Endothelial cell of umbilical vein (primary cell): ENCODE results near the gene RPL39L. TPM values are rescaled to one million over a fixed set of nuclear protein-coding genes. Genes with fewer than 3 reads are reported as not detected.

Experiments
- BruUV-seq: library from RNA; stranded (reverse); fragments of 400-500 nt; replicated peaks from 2 replicates; lab custom pipeline; 2021; lab: Mats Ljungman, UMichigan
- CTCF ChIA-PET: fragments of 300-600, 350-600 bp; sonication (Branson Sonifier 250); formaldehyde crosslinking; loops from one replicate; lab custom pipeline; 2021; ENCODE audit warnings: antibody characterized with exemption, inconsistent platforms; lab: Charles Lee
- POLR2A ChIA-PET: fragments of 300-600, 350-600 bp; sonication (Branson Sonifier 250); formaldehyde crosslinking; loops from one replicate; lab custom pipeline; 2021; ENCODE audit warnings: antibody characterized with exemption, inconsistent platforms; lab: Charles Lee
- DNase-seq: peaks from one replicate; pipeline ENCODE4 v3.0.0-alpha.2; 2011; ENCODE audit warnings: low read depth, low spot score
- FAIRE-seq: peaks from 2 replicates; lab custom pipeline; 2011; peaks lifted over from hg19 to GRCh38; lab: Jason Lieb, UNC
- H2AFZ ChIP-seq: 2 replicates; pipeline ENCODE4 v1.6.0; 2012; ENCODE audit warnings: low read depth, low read length, control low read depth, inconsistent platforms
- H3K27ac ChIP-seq: 2 replicates; pipeline ENCODE4 v1.5.1; 2011; ENCODE audit warnings: low read depth, mild to moderate bottlenecking, control low read depth, low read length, moderate library complexity; ENCODE audit not compliant: insufficient read depth
- H3K27me3 ChIP-seq, 2 experiments: 2 replicates each; pipeline versions ENCODE4 v1.6.0 to v1.6.1; 2011; ENCODE audit warnings: low read length in 2 of 2, mixed read lengths in 1 of 2; ENCODE audit not compliant: control insufficient read depth in 2 of 2, insufficient read depth in 2 of 2
- H3K36me3 ChIP-seq, 2 experiments: 2 replicates in 1 of 2; 3 replicates in 1 of 2; pipeline ENCODE4 v1.5.1; 2011; ENCODE audit warnings: low read length in 2 of 2, mild to moderate bottlenecking in 1 of 2, moderate library complexity in 1 of 2; ENCODE audit not compliant: control insufficient read depth in 2 of 2, insufficient read depth in 2 of 2; ENCODE audit errors: extremely low read depth in 1 of 2
- H3K4me1 ChIP-seq: 3 replicates; pipeline ENCODE4 v1.5.1; 2011; ENCODE audit warnings: mild to moderate bottlenecking, low read length; ENCODE audit not compliant: control insufficient read depth, insufficient read depth; ENCODE audit errors: extremely low read depth
- H3K4me2 ChIP-seq: 2 replicates; pipeline ENCODE4 v1.6.1; 2011; ENCODE audit warnings: low read length, control low read depth, mixed read lengths; ENCODE audit not compliant: insufficient read depth
- H3K4me3 ChIP-seq, 3 experiments: fragments of 200-600 bp in 1 of 3; sonication (generic), shearing (Covaris generic) in 1 of 3; replicated peaks in 1 of 3; 2 replicates each; pipeline ENCODE4 v1.5.1; 2011 to 2016; ENCODE audit warnings: control low read depth in 3 of 3, low read length in 3 of 3, mild to moderate bottlenecking in 2 of 3, inconsistent platforms in 1 of 3, low read depth in 1 of 3, moderate library complexity in 1 of 3; ENCODE audit not compliant: insufficient read depth in 1 of 3
- H3K79me2 ChIP-seq: 2 replicates; pipeline ENCODE4 v1.6.0; 2012; ENCODE audit warnings: low read length, inconsistent platforms; ENCODE audit not compliant: control insufficient read depth, insufficient read depth
- H3K9ac ChIP-seq: replicated peaks from 2 replicates; pipeline ENCODE3; 2011; ENCODE audit warnings: low read length, control low read depth; ENCODE audit not compliant: insufficient read depth; ENCODE audit errors: extremely low read depth
- H3K9me1 ChIP-seq: replicated peaks from 3 replicates; pipeline ENCODE4 v1.6.0; 2011; ENCODE audit warnings: mild to moderate bottlenecking, low read length; ENCODE audit not compliant: control insufficient read depth, insufficient read depth; ENCODE audit errors: extremely low read depth
- H3K9me3 ChIP-seq: replicated peaks from 2 replicates; pipeline ENCODE4 v1.5.1; 2012; ENCODE audit warnings: low read length, inconsistent platforms; ENCODE audit not compliant: control insufficient read depth, insufficient read depth
- H4K20me1 ChIP-seq: replicated peaks from 2 replicates; pipeline ENCODE3; 2011; ENCODE audit warnings: mild to moderate bottlenecking, low read length; ENCODE audit not compliant: control insufficient read depth, insufficient read depth; ENCODE audit errors: extremely low read depth
- CTCF ChIP-seq, 2 donors: IDR thresholded peaks; 1 replicate in 1 of 2; 2 replicates in 1 of 2; pipeline ENCODE4 v1.5.1; 2011; ENCODE audit warnings: low read length in 2 of 2, mild to moderate bottlenecking in 2 of 2, moderate library complexity in 2 of 2, control low read depth in 1 of 2, inconsistent platforms in 1 of 2, low read depth in 1 of 2; ENCODE audit not compliant: insufficient read depth in 1 of 2; ENCODE audit errors: extremely low read depth in 1 of 2
- EZH2 ChIP-seq: IDR thresholded peaks from 2 replicates; pipeline ENCODE4 v1.6.1; 2012; ENCODE audit warnings: borderline replicate concordance, low read depth, mild to moderate bottlenecking, moderate library complexity, low read length, inconsistent platforms; ENCODE audit not compliant: severe bottlenecking
- FOS ChIP-seq: IDR thresholded peaks from 2 replicates; pipeline ENCODE4 v1.6.1; 2011; ENCODE audit warnings: mild to moderate bottlenecking, low read length, moderate library complexity, borderline replicate concordance; ENCODE audit not compliant: insufficient read depth
- GATA2 ChIP-seq: IDR thresholded peaks from 2 replicates; pipeline ENCODE4 v1.7.0; 2011; ENCODE audit warnings: low read depth, mild to moderate bottlenecking, moderate library complexity, mixed read lengths, low read length; ENCODE audit not compliant: insufficient read length, insufficient read depth
- JUN ChIP-seq: IDR thresholded peaks from 2 replicates; pipeline ENCODE4 v1.6.1; 2011; ENCODE audit warnings: borderline replicate concordance, low read depth; ENCODE audit not compliant: insufficient read length, insufficient read depth
- MAX ChIP-seq: IDR thresholded peaks from 2 replicates; pipeline ENCODE4 v1.6.1; 2011; ENCODE audit not compliant: insufficient read depth, insufficient read length
- MYC ChIP-seq: IDR thresholded peaks from one replicate; pipeline ENCODE4 v1.6.1; 2011; ENCODE audit warnings: mild to moderate bottlenecking, low read depth, low read length
- POLR2A ChIP-seq: IDR thresholded peaks from 2 replicates; pipeline ENCODE4 v1.6.1; 2012; ENCODE audit warnings: low read depth, mild to moderate bottlenecking, control low read depth, low read length
- POLR2AphosphoS5 ChIP-seq: IDR thresholded peaks from 2 replicates; pipeline ENCODE4 v1.6.1; 2012; ENCODE audit warnings: low read depth, mild to moderate bottlenecking, control low read depth, low read length, moderate library complexity; ENCODE audit not compliant: insufficient read depth
- dilution Hi-C: fragments of 300-500 bp; cut with MboI; formaldehyde crosslinking; loops from one replicate; pipeline ENCODE4 v1.15.0; 2019; ENCODE audit warnings: low sequenced_read_pairs; ENCODE audit not compliant: extremely low pct_ligation_motif_present
- intact Hi-C: fragments of 100-400 bp; cut with micrococcal nuclease; formaldehyde crosslinking; loops from one replicate; pipeline ENCODE4 v1.10.0; 2022
- polyA plus RNA-seq, 4 experiments: library from polyadenylated mRNA; depleted of rRNA in 3 of 4; stranded (reverse) in 3 of 4; unstranded in 1 of 4; fragments of >200 nt; gene quantifications; 2 replicates each; pipeline versions ENCODE4 v1.2.1 to v1.2.3, GENCODE V29; 2011 to 2012; ENCODE audit warnings: missing spikeins in 1 of 4
- total RNA-seq: library from RNA; stranded (reverse); gene quantifications from 2 replicates; pipeline ENCODE4 v1.2.3, GENCODE V29; 2021

The RPL39L gene
- total and polyA plus RNA-seq, 2 donors (not counting 3 experiments of a cell fraction or from before 2014, with no cell fraction given) = 14.3 to 22.3 TPM

GRCh38 chr3:187110156-187110555, 29.1 kb downstream of the RPL39L start:
- H3K9ac ChIP-seq = no peak overlapping the region
- CTCF ChIA-PET = interaction anchor here (1.2 to 1.3 kb wide), 2 partner anchors 55 to 261 kb away, joined by 4 to 8 read pairs; no protein-coding TSS in a partner anchor
- H4K20me1 ChIP-seq = no peaks in the 10 kb centered on the region
- H3K4me3 ChIP-seq = no peak overlapping the region
- FAIRE-seq (no peak), DNase-seq (no peak)
- POLR2A ChIA-PET = no interaction called here
- H3K4me1 ChIP-seq = no peaks in the 10 kb centered on the region
- H3K27ac ChIP-seq = no peak overlapping the region
- intact Hi-C loops (no loop called here), dilution Hi-C loops (no loop called here)
- no peaks in the 10 kb centered on the region for H3K9me3 ChIP-seq
- H3K36me3 ChIP-seq = no peaks in the 10 kb centered on the region
- no peaks in the 10 kb centered on the region for H3K79me2 ChIP-seq
- BruUV-seq = no TSS peak
- TF ChIP-seq POLR2A = no peak
- TF ChIP-seq EZH2 = no peak
- no peak for TF ChIP-seq POLR2AphosphoS5
- TF ChIP-seq JUN = no peak
- no peak for TF ChIP-seq FOS
- no peak overlapping the region for H2AFZ ChIP-seq
- H3K9me1 ChIP-seq = no peaks in the 10 kb centered on the region
- no peak overlapping the region for H3K4me2 ChIP-seq
- H3K27me3 ChIP-seq = no peaks in the 10 kb centered on the region

- H2AFZ ChIP-seq = no peak overlapping the region
- no peak overlapping the region for H3K4me3 ChIP-seq
- H3K27ac ChIP-seq = no peak overlapping the region
- no TSS peak for BruUV-seq
- no peaks in the 10 kb centered on the region for H3K9me1 ChIP-seq
- no peaks in the 10 kb centered on the region for H3K36me3 ChIP-seq
- intact Hi-C loops = no loop called here
- CTCF ChIA-PET = interaction anchor here (1.0 kb wide), 1 partner anchor 57 kb away, joined by 5 read pairs; no protein-coding TSS in a partner anchor
- H3K79me2 ChIP-seq = no peaks in the 10 kb centered on the region
- H3K4me1 ChIP-seq = no peaks in the 10 kb centered on the region
- no peaks in the 10 kb centered on the region for H3K27me3 ChIP-seq
- dilution Hi-C loops = no loop called here
- H3K9ac ChIP-seq = no peak overlapping the region
- POLR2A ChIA-PET = no interaction called here
- no peaks in the 10 kb centered on the region for H3K9me3 ChIP-seq
- H4K20me1 ChIP-seq = no peaks in the 10 kb centered on the region
- TF ChIP-seq MYC = no peak
- no peak for TF ChIP-seq CTCF (IDR thresholded peaks at IDR 0.05; ENCODE audit: extremely low read depth in 1 of 2, insufficient read depth in 1 of 2, low read depth in 1 of 2, low read length in 2 of 2)
- TF ChIP-seq GATA2 = no peak
- no peak for TF ChIP-seq POLR2A
- no peak for TF ChIP-seq EZH2
- no peak for TF ChIP-seq POLR2AphosphoS5
- no peak for TF ChIP-seq JUN
- no peak for TF ChIP-seq MAX
- no peak for TF ChIP-seq FOS
- no peak for DNase-seq
- H3K4me2 ChIP-seq = no peak overlapping the region
- FAIRE-seq = no peak
Observed at GRCh38 chr3:187107989-187108388, 31.3 kb downstream of the RPL39L start.
